Kidney (tissue), 14 donors: Measurements from ENCODE around the gene MYO5B. TPM values are rescaled to one million over a fixed set of nuclear protein-coding genes. Genes with fewer than 3 reads are reported as not detected.
"Not testable (repeated sequence)": the region's sequence is repeated elsewhere in the genome, so short reads cannot be mapped to it uniquely, and the experiment has no call there.

ENCODE experiments used
- DNase-seq, 5 donors: peaks; one replicate each; pipeline ENCODE4 v3.0.0-alpha.2; 2013 to 2020
- FAIRE-seq: peaks from 2 replicates; lab custom pipeline; 2012; peaks lifted over from hg19 to GRCh38; lab: Jason Lieb, UNC
- H3K27ac ChIP-seq, 2 donors: one replicate each; pipeline ENCODE4 v1.7.0; 2013; ENCODE audit warnings: low read depth in 2 of 2, low read length in 2 of 2, inconsistent platforms in 1 of 2
- H3K27me3 ChIP-seq: one replicate; pipeline ENCODE4 v1.7.1; 2013; ENCODE audit warnings: low read length, inconsistent platforms; ENCODE audit not compliant: control insufficient read depth, insufficient read depth
- H3K36me3 ChIP-seq, 3 donors: one replicate each; pipeline versions ENCODE4 v1.7.0 to v1.7.1; 2013; ENCODE audit warnings: low read length in 3 of 3, control low read depth in 1 of 3, inconsistent platforms in 1 of 3; ENCODE audit not compliant: insufficient read depth in 3 of 3, control insufficient read depth in 2 of 3
- H3K4me1 ChIP-seq, 3 donors: one replicate each; pipeline versions ENCODE4 v1.7.0 to v1.7.1; 2013; ENCODE audit warnings: low read length in 3 of 3, inconsistent platforms in 1 of 3, low read depth in 1 of 3; ENCODE audit not compliant: control insufficient read depth in 2 of 3, insufficient read depth in 2 of 3
- H3K4me3 ChIP-seq, 3 donors: one replicate each; pipeline versions ENCODE4 v1.7.0 to v1.8.1; 2013; ENCODE audit warnings: low read length in 3 of 3, control low read depth in 1 of 3, inconsistent platforms in 1 of 3
- H3K9ac ChIP-seq, 3 donors: one replicate each; pipeline versions ENCODE4 v1.7.0 to v1.7.1; 2013; ENCODE audit warnings: low read length in 3 of 3, control low read depth in 1 of 3, inconsistent platforms in 1 of 3
- H3K9me3 ChIP-seq, 3 donors: one replicate each; pipeline versions ENCODE4 v1.7.0 to v1.7.1; 2013; ENCODE audit warnings: low read length in 3 of 3, control low read depth in 1 of 3, inconsistent platforms in 1 of 3; ENCODE audit not compliant: control insufficient read depth in 2 of 3, insufficient read depth in 1 of 3
- intact Hi-C: fragments of 100-400 bp; cut with DNase I; formaldehyde crosslinking; loops from one replicate; pipeline ENCODE4 v1.11.1; 2022
- polyA plus RNA-seq: library from polyadenylated mRNA; stranded (reverse); fragments of 350-450 nt; fragmentation: Illumina TruSeq; extraction: RNeasy Lipid Tissue Mini Kit (QIAGEN cat#74804); gene quantifications from one replicate; pipeline ENCODE4 v1.2.3, GENCODE V29; 2014; ENCODE audit warnings: low read depth, low replicate concordance; ENCODE audit not compliant: insufficient read depth
- total RNA-seq: library from RNA; stranded (reverse); fragmentation: NEBNext Ultra II Directional; extraction: Animal tissue kit (Norgen Biotek cat#: 25700); gene quantifications from one replicate; pipeline ENCODE4 v1.2.1, GENCODE V29; 2021
- TF ChIP-seq, protein P1 (sequence below): IDR thresholded peaks from 3 replicates; pipeline ENCODE4 v1.5.1; 2012; ENCODE audit warnings: mild to moderate bottlenecking, moderate library complexity, borderline replicate concordance; ENCODE audit not compliant: insufficient read depth; ENCODE audit errors: extremely low read depth
- donor health status: control.
- donor health status: control.
- donor health status: control.
- donor health status: control.
- donor health status: control.
- donor health status: DM: yes; HTN: yes; CAD: no.
- donor health status: Normal renal cell carcinoma (clear cell type).

MYO5B gene
- total and polyA plus RNA-seq, 2 donors from 2014 or later: 17.8 to 43.8 TPM

- Histone ChIP-seq H3K9me3 (no peaks in the 10 kb centered on the region), H3K27me3 (no peaks in the 10 kb centered on the region), H3K27ac (no peak overlapping the region), H3K36me3 (peaks cover 8 to 25% (median 12%) of the 10 kb centered on the region in 3 donors), H3K4me1 (peaks cover 0 to 12% (median 2%) of the 10 kb centered on the region in 3 donors), H3K9ac (no peak overlapping the region), H3K4me3 (peak overlapping the region in 2 of 3 donors; percentile 2 to 38)
- intact Hi-C loops: no loop called here
- DNase-seq (no peak), FAIRE-seq (no peak)
- TF ChIP-seq, protein P1, sequence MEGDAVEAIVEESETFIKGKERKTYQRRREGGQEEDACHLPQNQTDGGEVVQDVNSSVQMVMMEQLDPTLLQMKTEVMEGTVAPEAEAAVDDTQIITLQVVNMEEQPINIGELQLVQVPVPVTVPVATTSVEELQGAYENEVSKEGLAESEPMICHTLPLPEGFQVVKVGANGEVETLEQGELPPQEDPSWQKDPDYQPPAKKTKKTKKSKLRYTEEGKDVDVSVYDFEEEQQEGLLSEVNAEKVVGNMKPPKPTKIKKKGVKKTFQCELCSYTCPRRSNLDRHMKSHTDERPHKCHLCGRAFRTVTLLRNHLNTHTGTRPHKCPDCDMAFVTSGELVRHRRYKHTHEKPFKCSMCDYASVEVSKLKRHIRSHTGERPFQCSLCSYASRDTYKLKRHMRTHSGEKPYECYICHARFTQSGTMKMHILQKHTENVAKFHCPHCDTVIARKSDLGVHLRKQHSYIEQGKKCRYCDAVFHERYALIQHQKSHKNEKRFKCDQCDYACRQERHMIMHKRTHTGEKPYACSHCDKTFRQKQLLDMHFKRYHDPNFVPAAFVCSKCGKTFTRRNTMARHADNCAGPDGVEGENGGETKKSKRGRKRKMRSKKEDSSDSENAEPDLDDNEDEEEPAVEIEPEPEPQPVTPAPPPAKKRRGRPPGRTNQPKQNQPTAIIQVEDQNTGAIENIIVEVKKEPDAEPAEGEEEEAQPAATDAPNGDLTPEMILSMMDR: no peak
Observed at GRCh38 chr18:49788327-49788898, 406.5 kb downstream of the MYO5B start.

- Histone ChIP-seq H3K27me3 (no peaks in the 10 kb centered on the region), H3K4me1 (peaks cover 0 to 12% (median 2%) of the 10 kb centered on the region in 3 donors), H3K4me3 (no peak overlapping the region), H3K27ac (no peak overlapping the region), H3K9ac (no peak overlapping the region), H3K9me3 (no peaks in the 10 kb centered on the region), H3K36me3 (peaks cover 5 to 19% (median 8%) of the 10 kb centered on the region in 3 donors)
- intact Hi-C loops: no loop called here
- FAIRE-seq (no peak), DNase-seq (no peak)
- TF ChIP-seq, protein P1: no peak
Observed at GRCh38 chr18:49786019-49786720, 408.8 kb downstream of the MYO5B start.

DNA sequence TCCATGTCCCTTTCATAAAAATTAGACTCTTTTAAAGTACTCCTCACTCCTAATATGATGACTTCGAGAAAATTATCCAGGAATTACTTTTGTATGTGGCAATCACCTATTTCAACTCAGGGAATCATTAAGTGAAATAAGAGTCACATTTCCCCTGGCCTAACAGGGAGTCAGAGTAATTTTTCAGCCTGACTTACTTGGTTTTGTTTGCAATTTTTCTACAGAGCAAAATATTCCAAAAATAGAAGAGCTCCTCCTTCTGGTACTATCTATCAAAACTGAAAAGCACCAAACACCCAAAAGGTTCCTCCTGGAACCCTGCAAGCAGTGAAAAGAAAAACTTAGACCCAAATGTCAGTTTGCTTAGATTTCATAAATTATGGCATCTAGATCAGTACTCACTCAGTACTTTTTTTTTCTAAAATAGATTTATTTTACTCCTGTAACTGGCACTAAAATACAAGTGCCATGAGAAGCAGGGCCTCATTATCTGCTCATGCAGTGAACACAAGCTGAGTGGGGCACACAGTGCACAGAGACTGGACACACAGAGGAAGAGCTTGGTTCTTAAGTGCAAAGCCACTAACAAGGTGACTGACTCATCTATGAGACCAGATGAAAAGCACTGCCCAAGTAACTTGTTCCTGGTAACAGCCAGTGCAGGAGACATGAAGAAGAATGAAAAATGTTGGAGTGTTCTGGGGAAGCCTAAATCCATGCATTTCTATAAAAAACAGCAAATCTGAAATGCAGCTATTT is 410.3 kb downstream of the MYO5B start:
- H3K27ac ChIP-seq: no peak overlapping the region
- H3K4me1 ChIP-seq: peaks cover 0 to 7% (median 2%) of the 10 kb centered on the region in 3 donors
- DNase-seq: no peak
- no peak for FAIRE-seq
- no peaks in the 10 kb centered on the region for H3K27me3 ChIP-seq
- H3K9ac ChIP-seq: no peak overlapping the region
- H3K9me3 ChIP-seq: no peaks in the 10 kb centered on the region
- H3K36me3 ChIP-seq: peaks cover 0 to 14% (median 12%) of the 10 kb centered on the region in 3 donors
- TF ChIP-seq, protein P1: peak; percentile 8
- H3K4me3 ChIP-seq: no peak overlapping the region
- intact Hi-C loops: no loop called here

DNA sequence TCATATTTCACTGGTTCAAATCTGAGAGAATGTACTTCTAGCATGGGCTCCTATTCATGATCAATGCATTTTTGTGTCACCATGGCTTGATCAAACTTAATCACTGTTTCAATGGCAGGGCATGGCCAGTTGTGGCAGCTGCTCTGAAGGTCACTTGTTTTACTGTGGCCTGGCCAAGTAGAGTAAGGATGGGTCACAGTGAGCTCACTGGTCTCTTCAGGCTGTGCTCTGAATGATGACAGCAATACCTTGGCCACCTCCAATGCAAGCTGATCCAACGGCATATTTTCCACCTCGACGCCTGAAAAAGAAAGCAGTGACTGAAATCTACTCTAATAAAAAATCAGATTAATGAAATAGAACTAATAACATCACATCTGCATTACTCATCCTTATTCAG is 411.3 kb downstream of the MYO5B start:
- H3K4me3 ChIP-seq, H3K27me3 ChIP-seq, H3K4me1 ChIP-seq, H3K9me3 ChIP-seq, FAIRE-seq, H3K27ac ChIP-seq, intact Hi-C loops, DNase-seq, H3K9ac ChIP-seq: not testable (repeated sequence)
- peaks cover 0 to 18% (median 12%) of the 10 kb centered on the region in 3 donors for H3K36me3 ChIP-seq
